Activated naive CD4-positive, alpha-beta T cell treated with anti-CD3 and anti-CD28 coated beads, Interleukin-2, amount 10 ng/mL, durations not matched to agents 7 days and 5 days (primary cell): ENCODE data around the gene FCGBP.

Experiments
- CTCF ChIA-PET: fragments of 350-600 bp; sonication (Branson Sonifier 250); formaldehyde crosslinking; loops from one replicate; lab custom pipeline; 2021; ENCODE audit warnings: antibody characterized with exemption; lab: Charles Lee
- DNase-seq: peaks from one replicate; pipeline ENCODE4 v3.0.0-alpha.2; 2020
- H3K27ac Mint-ChIP-seq: one replicate; pipeline ENCODE4 v1.8.0; 2021; ENCODE audit warnings: mild to moderate bottlenecking, moderate library complexity, mixed read lengths
- H3K27me3 Mint-ChIP-seq: one replicate; pipeline ENCODE4 v1.8.0; 2021; ENCODE audit warnings: mild to moderate bottlenecking, mixed read lengths
- H3K36me3 Mint-ChIP-seq: one replicate; pipeline ENCODE4 v1.8.0; 2021; ENCODE audit warnings: mixed read lengths
- H3K4me1 Mint-ChIP-seq: one replicate; pipeline ENCODE4 v1.8.0; 2021; ENCODE audit warnings: mixed read lengths
- H3K4me3 Mint-ChIP-seq: one replicate; pipeline ENCODE4 v1.8.0; 2021; ENCODE audit warnings: mild to moderate bottlenecking, moderate library complexity, mixed read lengths
- H3K9me3 Mint-ChIP-seq: one replicate; pipeline ENCODE4 v1.8.0; 2021; ENCODE audit warnings: mixed read lengths

The FCGBP gene

DNA sequence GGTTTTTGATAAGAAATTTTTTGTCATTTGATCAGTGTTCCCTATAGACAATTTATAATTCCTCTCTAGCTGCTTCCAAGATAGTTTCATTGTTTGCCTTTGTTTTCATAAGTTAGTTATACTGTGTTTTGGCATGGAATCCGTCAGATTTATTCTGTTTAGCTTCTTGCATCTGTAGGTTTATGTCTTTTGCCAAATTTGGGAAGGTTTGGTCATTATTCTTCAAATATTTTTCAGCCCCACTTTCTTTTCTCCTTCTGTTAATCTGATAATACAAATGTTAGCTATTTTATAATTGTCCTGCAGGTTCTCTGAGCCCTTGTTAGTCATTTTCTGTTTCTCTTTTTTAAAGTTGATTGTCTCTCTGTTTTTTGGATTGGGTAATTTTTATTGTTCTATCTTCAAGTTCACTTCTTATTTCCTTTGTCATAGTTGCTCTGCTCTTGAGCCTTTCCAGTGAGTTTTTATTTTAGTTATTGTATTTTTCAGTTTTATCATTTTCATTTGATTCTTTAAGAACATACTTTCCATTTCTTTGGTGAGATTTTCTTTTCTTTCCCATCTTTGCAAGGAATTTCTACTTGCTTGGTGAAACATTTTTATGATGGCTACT lies 5.9 kb upstream of the FCGBP start:
- no peak for DNase-seq
- Mint-ChIP-seq H3K36me3 (peaks cover 28% of the 10 kb centered on the region), H3K9me3 (peaks cover 17% of the 10 kb centered on the region), H3K4me1 (peaks cover 78% of the 10 kb centered on the region), H3K27me3 (no peaks in the 10 kb centered on the region), H3K27ac (peak overlapping the region; percentile 91), H3K4me3 (peak overlapping the region; percentile 38)
- CTCF ChIA-PET: interaction anchor here (3.2 kb wide), 1 partner anchor 30 kb away, joined by 20 read pairs; the partner anchor contains the start of gene PSMC4

DNA sequence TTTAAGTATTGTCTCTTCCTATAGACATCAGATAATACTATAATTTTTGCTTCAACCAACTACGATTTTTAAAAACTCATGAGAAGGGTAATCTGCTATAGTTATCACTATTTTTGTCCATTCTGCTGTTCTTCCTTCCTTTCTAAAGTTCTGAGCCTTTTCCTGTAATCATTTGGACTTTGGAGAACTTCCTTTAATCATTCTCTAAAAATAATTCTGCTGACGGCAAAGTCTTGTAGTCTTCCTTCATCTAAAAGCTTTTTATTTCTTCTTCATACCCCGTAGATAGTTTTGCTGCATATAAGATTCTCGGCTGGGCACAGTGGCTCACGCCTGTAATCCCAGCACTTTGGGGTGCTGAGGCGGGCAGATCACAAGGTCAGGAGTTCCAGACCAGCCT lies 5.1 kb upstream of the FCGBP start:
- peaks cover 5% of the 10 kb centered on the region for H3K27me3 Mint-ChIP-seq
- peaks cover 17% of the 10 kb centered on the region for H3K9me3 Mint-ChIP-seq
- no peak for DNase-seq
- H3K4me1 Mint-ChIP-seq: peaks cover 79% of the 10 kb centered on the region
- no peak overlapping the region for H3K4me3 Mint-ChIP-seq
- peaks cover 28% of the 10 kb centered on the region for H3K36me3 Mint-ChIP-seq
- no peak overlapping the region for H3K27ac Mint-ChIP-seq
- CTCF ChIA-PET: interaction anchor here (3.2 kb wide), 1 partner anchor 31 kb away, joined by 20 read pairs; the partner anchor contains the start of gene PSMC4

DNA sequence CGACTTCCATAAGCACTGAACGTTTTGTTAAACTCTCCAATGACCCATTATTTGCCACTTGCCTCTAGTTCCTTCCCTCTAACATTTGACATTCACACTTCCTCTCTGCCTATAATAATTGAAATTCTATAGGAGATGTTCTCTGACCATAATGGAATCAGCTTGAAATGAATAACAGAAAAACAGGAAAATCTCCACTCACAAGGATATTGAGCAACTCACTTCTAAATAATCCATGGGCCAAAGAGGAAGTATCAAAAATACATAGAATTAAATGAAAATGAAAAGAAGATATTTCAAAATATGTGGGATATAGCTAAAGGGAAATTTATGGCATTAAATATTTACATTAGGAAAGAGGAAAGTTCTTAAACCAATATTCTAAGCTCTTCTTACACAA lies 3.4 kb upstream of the FCGBP start:
- no peak overlapping the region for H3K27ac Mint-ChIP-seq
- H3K9me3 Mint-ChIP-seq: peaks cover 17% of the 10 kb centered on the region
- H3K27me3 Mint-ChIP-seq: peaks cover 12% of the 10 kb centered on the region
- CTCF ChIA-PET: interaction anchor here (1.3 to 4.2 kb wide), 2 partner anchors 15 to 32 kb away, joined by 3 to 31 read pairs; partner anchors contain the start of gene PSMC4
- no peak for DNase-seq
- H3K4me3 Mint-ChIP-seq: no peak overlapping the region
- peaks cover 69% of the 10 kb centered on the region for H3K4me1 Mint-ChIP-seq
- peaks cover 22% of the 10 kb centered on the region for H3K36me3 Mint-ChIP-seq

DNA sequence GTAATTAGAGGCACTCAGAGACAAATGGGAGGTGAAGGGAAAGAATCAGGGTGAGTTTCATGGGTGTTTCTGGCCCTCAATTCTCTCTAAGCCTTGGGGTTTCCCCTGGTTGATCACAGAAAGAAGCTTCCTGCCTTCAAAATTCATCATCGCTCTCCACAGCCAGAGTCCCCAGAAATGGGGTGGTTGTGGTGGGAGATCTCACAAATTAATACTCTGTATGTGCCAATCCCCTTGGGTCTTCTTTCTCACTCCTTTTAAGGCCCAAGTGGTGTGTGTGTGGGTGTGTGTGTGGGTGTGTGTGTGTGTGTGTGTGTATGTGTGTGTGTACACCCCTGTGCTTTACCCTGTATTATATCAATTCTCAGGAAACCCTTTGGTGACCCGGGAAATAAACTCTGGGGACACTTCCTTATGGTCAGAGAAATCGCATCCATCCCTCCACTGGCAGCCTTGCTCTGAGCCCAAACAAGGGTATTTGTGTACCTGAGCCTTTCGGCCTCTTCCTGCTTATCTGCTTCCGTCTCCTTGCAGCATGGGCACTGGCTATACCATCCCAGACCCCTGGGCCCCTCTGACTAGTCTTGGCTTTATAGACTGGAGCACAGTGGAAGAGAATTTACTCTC lies 2.8 kb upstream of the FCGBP start:
- no peak overlapping the region for H3K4me3 Mint-ChIP-seq
- H3K9me3 Mint-ChIP-seq: peaks cover 17% of the 10 kb centered on the region
- CTCF ChIA-PET: interaction anchor here (1.3 to 4.2 kb wide), 2 partner anchors 16 to 32 kb away, joined by 3 to 31 read pairs; partner anchors contain the start of gene PSMC4
- DNase-seq: peak; percentile 47
- H3K36me3 Mint-ChIP-seq: peaks cover 21% of the 10 kb centered on the region
- peaks cover 63% of the 10 kb centered on the region for H3K4me1 Mint-ChIP-seq
- H3K27me3 Mint-ChIP-seq: peaks cover 15% of the 10 kb centered on the region
- H3K27ac Mint-ChIP-seq: peak overlapping the region; percentile 66

DNA sequence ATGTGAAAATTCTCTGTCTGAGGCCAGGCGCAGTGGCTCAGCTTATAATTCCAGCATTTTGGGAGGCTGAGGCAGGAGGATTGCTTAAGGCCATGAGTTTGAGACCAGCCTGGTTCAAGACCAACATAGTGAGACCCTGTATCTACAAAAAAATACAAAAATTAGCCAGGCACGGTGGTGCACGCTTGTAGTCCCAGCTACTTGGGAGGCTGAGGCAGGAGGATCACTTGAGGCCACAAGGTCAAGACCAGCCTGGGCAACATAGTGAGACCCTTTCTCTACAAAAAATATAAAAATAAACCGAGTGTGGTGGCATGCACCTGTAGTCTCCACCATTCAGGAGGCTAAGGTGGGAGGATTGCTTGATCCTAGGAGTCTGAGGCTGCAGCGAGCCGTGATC lies 2.2 kb upstream of the FCGBP start:
- Mint-ChIP-seq H3K4me3 (no peak overlapping the region), H3K36me3 (peaks cover 21% of the 10 kb centered on the region), H3K27ac (peak overlapping the region; percentile 71), H3K4me1 (peaks cover 57% of the 10 kb centered on the region), H3K9me3 (peaks cover 17% of the 10 kb centered on the region), H3K27me3 (peaks cover 15% of the 10 kb centered on the region)
- CTCF ChIA-PET: interaction anchor here (1.3 to 4.2 kb wide), 2 partner anchors 17 to 33 kb away, joined by 3 to 31 read pairs; partner anchors contain the start of gene PSMC4
- DNase-seq: no peak

DNA sequence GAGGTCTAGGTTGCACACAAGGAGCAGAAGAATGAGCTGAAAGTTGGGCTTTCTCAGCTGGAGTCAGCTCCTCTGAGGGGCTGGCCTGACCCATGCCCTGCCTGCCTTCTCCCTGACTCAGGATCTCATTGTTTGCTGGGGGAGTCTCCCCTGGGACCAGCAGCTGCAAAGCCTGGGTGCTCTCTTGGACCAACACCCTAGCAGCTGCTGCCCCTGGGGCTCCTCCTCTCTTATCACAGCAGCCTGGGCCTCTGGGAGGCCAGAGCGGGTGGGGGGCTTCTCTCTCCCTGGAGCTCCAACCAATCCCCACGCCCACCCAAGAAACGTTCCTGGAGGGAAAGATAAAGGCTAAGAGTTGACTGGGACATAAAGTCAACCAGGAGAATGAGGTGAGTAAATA lies 1.6 kb upstream of the FCGBP start:
- no peak overlapping the region for H3K4me3 Mint-ChIP-seq
- H3K27ac Mint-ChIP-seq: peak overlapping the region; percentile 71
- peaks cover 51% of the 10 kb centered on the region for H3K4me1 Mint-ChIP-seq
- peaks cover 15% of the 10 kb centered on the region for H3K27me3 Mint-ChIP-seq
- CTCF ChIA-PET: interaction anchor here (1.5 to 4.2 kb wide), 2 partner anchors 16 to 34 kb away, joined by 3 to 31 read pairs; partner anchors contain the start of gene PSMC4
- peaks cover 15% of the 10 kb centered on the region for H3K9me3 Mint-ChIP-seq
- no peak for DNase-seq
- peaks cover 17% of the 10 kb centered on the region for H3K36me3 Mint-ChIP-seq

DNA sequence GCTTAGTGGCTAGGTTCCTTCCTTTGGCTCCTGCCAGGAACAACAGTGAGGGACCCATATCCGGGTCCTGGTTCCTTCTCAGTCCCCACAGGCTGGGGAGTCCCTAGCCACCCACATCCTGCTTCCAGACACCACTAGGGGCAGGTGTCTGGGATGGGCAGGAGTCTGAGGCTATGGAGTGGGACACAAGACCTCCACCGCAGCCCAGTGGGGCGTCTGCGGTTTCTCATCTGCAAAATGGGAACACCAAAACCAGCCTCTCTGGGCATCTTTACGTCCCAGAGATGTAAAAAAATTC lies 879 bp upstream of the FCGBP start:
- CTCF ChIA-PET: interaction anchor here (1.5 to 4.2 kb wide), 2 partner anchors 16 to 34 kb away, joined by 3 to 31 read pairs; partner anchors contain the start of gene PSMC4
- Mint-ChIP-seq H3K9me3 (peaks cover 9% of the 10 kb centered on the region), H3K4me3 (no peak overlapping the region), H3K36me3 (peaks cover 10% of the 10 kb centered on the region), H3K27ac (peak overlapping the region; percentile 60), H3K4me1 (peaks cover 44% of the 10 kb centered on the region), H3K27me3 (peaks cover 15% of the 10 kb centered on the region)
- DNase-seq: no peak

DNA sequence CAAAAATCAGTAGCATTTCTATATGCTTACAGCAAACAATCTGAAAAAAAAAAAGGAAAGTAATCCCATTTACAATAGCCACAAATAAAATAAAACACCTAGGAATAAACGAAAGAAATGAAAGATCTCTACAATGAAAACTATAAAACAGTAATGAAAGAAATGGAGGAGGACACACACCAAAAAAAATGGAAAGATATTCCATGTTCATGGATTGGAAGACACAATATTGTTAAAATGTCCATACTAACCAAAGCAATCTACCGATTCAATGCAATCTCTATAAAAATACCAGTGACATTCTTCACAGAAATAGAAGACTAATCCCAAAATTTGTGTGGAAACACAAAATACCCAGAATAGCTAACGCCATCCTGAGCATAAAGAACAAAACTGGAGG lies 4.7 kb downstream of the FCGBP start:
- H3K27ac Mint-ChIP-seq: no peak overlapping the region
- no peak for DNase-seq
- no peaks in the 10 kb centered on the region for H3K36me3 Mint-ChIP-seq
- H3K27me3 Mint-ChIP-seq: peaks cover 16% of the 10 kb centered on the region
- peaks cover 7% of the 10 kb centered on the region for H3K4me1 Mint-ChIP-seq
- CTCF ChIA-PET: interaction anchor here (2.2 kb wide), 1 partner anchor 41 kb away, joined by 10 read pairs; the partner anchor contains the start of gene PSMC4
- no peak overlapping the region for H3K4me3 Mint-ChIP-seq
- H3K9me3 Mint-ChIP-seq: no peaks in the 10 kb centered on the region

DNA sequence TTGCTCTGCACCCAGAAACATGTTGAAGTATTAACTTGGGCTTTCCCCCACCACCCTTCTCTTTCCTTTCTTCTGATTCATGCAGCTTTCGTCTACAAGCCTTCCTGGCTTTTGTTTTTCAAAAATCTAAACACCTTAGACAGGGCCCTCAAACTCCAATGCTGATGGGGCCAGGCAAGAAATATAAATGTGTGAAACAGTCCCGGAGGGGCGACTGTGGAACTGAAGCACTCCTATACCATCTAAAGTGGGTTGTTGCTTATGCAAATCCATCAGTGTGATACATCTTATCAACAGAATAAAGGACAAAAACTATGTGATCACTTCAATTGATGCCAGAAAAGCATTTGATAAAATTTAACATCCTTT lies 6.1 kb downstream of the FCGBP start:
- Mint-ChIP-seq H3K36me3 (no peaks in the 10 kb centered on the region), H3K4me3 (no peak overlapping the region), H3K27ac (no peak overlapping the region), H3K9me3 (no peaks in the 10 kb centered on the region), H3K27me3 (peaks cover 12% of the 10 kb centered on the region), H3K4me1 (no peaks in the 10 kb centered on the region)
- CTCF ChIA-PET: no interaction called here
- no peak for DNase-seq

DNA sequence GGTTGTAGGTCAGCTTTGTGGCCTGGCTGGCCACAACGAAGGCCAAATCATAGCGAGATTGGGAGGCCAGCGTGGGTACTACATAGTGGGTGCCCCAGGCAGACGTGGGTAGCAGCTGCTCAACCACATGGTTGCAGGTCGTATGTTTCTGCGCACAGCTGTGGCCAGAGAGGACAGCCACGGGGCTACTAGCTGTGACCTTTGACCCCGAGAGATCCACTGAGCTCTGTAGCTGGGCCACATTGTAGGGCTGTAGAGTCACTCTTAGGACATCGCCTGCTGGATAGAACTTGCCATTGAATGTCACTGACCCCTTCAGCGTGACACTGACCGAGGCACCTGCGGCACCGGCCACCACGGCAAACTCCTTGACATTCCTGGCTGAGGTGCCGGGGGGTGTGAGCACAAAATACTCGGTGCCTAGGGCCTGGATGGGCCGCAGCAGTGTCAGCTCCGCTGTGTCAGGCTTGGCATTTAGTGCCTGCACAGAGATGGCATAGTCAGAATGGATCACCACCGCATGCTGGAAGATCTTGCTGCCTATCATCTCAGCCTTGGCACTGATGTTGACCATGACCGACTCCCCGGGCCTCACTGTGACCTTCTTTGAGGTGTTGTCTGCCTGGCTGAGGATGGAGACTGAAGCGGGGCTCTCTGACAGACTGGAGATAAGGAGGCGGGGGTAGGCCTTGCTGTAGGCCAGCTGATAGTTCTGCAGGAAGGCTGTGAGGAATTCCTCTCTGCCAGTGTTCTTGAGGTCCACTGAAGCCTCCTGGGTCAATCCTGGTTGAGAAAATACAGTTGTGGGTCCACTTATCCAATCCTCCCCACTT lies 6.7 kb downstream of the FCGBP start:
- Mint-ChIP-seq H3K9me3 (no peaks in the 10 kb centered on the region), H3K4me3 (no peak overlapping the region), H3K36me3 (no peaks in the 10 kb centered on the region), H3K27ac (no peak overlapping the region), H3K27me3 (peaks cover 8% of the 10 kb centered on the region), H3K4me1 (no peaks in the 10 kb centered on the region)
- CTCF ChIA-PET: no interaction called here
- no peak for DNase-seq

DNA sequence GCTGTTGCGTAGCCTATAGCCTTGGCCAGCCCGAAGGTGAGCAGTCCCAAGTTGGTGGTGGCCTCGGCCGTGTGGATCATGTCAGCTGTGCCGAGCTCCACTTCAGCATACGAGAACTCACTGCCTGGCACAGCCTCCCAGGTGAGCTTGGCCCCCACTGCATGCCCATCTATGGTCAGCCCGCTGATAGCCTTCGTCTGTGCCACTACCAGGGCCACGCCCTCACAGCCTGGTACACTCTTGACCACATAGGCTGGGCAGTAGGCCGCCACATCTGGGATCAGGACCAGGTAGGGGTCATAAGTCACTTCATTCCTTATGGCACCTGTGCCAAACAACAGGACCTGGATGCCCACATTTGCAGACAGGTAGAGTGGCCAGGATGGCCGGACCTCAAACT lies 7.4 kb downstream of the FCGBP start:
- CTCF ChIA-PET: no interaction called here
- Mint-ChIP-seq H3K4me3 (no peak overlapping the region), H3K36me3 (no peaks in the 10 kb centered on the region), H3K27me3 (peaks cover 5% of the 10 kb centered on the region), H3K27ac (no peak overlapping the region), H3K9me3 (no peaks in the 10 kb centered on the region), H3K4me1 (no peaks in the 10 kb centered on the region)
- no peak for DNase-seq

DNA sequence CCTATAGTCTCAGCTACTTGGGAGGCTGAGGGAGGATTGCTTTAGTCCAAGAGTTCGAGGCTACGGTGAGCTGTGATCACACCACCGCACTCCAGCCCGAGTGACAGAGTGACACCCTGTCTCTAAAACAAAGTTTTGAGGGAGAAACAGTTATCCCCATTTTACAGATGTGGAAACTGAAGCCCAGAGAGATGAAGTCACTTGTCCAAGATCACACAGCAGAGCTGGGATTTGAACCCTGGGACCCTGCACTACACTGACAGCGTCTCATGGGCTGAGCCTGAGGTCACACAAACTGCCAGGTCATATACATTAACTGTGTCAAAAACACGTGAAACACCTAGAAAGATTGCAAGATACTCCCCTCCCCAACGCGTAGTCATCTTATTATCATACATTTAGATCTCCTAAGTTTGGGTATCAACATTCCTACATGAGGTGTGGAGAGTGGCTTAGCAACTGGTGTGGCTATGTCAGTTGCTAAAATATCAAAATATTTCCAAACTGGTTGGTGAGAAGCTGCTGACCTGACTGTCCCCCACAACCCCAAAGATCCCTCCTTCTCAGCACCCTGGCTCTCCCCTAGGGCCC lies 8.2 kb downstream of the FCGBP start:
- H3K4me1 Mint-ChIP-seq: no peaks in the 10 kb centered on the region
- no peak for DNase-seq
- no peaks in the 10 kb centered on the region for H3K9me3 Mint-ChIP-seq
- no peak overlapping the region for H3K27ac Mint-ChIP-seq
- CTCF ChIA-PET: no interaction called here
- peaks cover 5% of the 10 kb centered on the region for H3K27me3 Mint-ChIP-seq
- no peak overlapping the region for H3K4me3 Mint-ChIP-seq
- H3K36me3 Mint-ChIP-seq: no peaks in the 10 kb centered on the region

DNA sequence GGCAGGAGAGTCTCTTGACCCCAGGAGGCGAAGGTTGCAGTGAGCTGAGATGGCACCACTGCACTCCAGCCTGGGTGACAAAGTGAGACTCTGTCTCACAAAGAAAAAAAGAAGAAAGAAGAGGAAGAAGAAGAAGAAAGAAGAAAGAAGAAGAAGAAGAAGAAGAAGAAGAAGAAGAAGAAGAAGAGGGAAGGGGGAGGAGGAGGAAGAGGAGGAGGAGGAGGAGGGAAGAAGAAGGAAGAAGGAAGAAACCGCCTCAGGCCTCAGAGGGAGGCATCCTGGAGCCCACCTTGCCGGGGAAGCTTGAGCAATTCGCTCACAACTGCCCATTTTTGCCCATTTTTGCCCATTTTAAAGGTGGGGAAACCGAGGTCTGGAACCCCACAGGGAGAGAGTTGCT lies 9.5 kb downstream of the FCGBP start:
- CTCF ChIA-PET: interaction anchor here (0.5 kb wide), 1 partner anchor 836 kb away, joined by 3 read pairs; no protein-coding TSS in a partner anchor
- Mint-ChIP-seq H3K36me3 (no peaks in the 10 kb centered on the region), H3K27me3 (peaks cover 5% of the 10 kb centered on the region), H3K4me1 (no peaks in the 10 kb centered on the region), H3K9me3 (no peaks in the 10 kb centered on the region), H3K27ac (no peak overlapping the region), H3K4me3 (no peak overlapping the region)
- no peak for DNase-seq

DNA sequence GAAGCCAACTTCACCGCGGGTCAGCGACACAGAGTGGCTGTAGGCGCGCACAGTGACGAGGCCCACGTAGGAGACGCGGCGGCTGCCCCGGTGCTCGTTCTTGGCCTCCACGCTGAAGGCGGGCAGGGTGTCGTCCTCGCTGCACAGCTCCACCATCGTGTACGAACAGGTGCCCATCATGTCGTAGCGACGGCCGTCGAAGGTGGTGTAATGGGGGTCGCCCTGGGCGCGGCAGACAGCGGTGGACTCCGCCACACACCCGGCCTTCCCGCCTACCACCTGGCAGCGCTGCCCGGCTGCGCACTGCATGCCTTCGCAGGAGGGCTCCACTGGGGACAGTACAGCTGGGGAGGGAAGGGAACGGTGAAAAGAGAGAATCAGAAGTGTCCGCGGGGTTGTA lies 10.0 kb downstream of the FCGBP start:
- DNase-seq: no peak
- H3K4me3 Mint-ChIP-seq: no peak overlapping the region
- H3K27me3 Mint-ChIP-seq: peaks cover 5% of the 10 kb centered on the region
- no peaks in the 10 kb centered on the region for H3K4me1 Mint-ChIP-seq
- H3K27ac Mint-ChIP-seq: no peak overlapping the region
- CTCF ChIA-PET: interaction anchor here (0.5 kb wide), 1 partner anchor 837 kb away, joined by 3 read pairs; no protein-coding TSS in a partner anchor
- H3K36me3 Mint-ChIP-seq: no peaks in the 10 kb centered on the region
- no peaks in the 10 kb centered on the region for H3K9me3 Mint-ChIP-seq
